ENCODE results near the gene PLEKHG4B.
"Not testable (repeated sequence)": the region's sequence is repeated elsewhere in the genome, so short reads cannot be mapped to it uniquely, and the experiment has no call there.

Gene PLEKHG4B

GRCh38 chr5:94113-94892 lies 2.3 kb downstream of the PLEKHG4B start:
- no peak for DNase-seq

GRCh38 chr5:95241-95980 lies 3.4 kb downstream of the PLEKHG4B start:
- no peak for DNase-seq

GRCh38 chr5:96976-97660 lies 5.2 kb downstream of the PLEKHG4B start:
- no peak for DNase-seq

GRCh38 chr5:99815-100214 lies 7.8 kb downstream of the PLEKHG4B start:
- DNase-seq = no peak

GRCh38 chr5:102411-103043 lies 10.6 kb downstream of the PLEKHG4B start:
- no peak for DNase-seq

- not testable (repeated sequence) for DNase-seq
These were observed 12.1 kb downstream of the PLEKHG4B start for GRCh38 chr5:104106-104505.

- no peak for DNase-seq
These were observed 12.9 kb downstream of the PLEKHG4B start for GRCh38 chr5:104778-105296.

- DNase-seq = no peak
These were observed 13.6 kb downstream of the PLEKHG4B start for GRCh38 chr5:105504-106070.

GRCh38 chr5:106587-106986 lies 14.6 kb downstream of the PLEKHG4B start:
- DNase-seq = no peak

GRCh38 chr5:107526-107925 lies 15.6 kb downstream of the PLEKHG4B start:
- no peak for DNase-seq

GRCh38 chr5:109826-110225 lies 17.9 kb downstream of the PLEKHG4B start:
- no peak for DNase-seq

- DNase-seq = no peak
These were observed 18.4 kb downstream of the PLEKHG4B start for GRCh38 chr5:110270-110888.

GRCh38 chr5:111171-111570 lies 19.2 kb downstream of the PLEKHG4B start:
- DNase-seq = no peak

- DNase-seq = no peak
These were observed 27.6 kb downstream of the PLEKHG4B start for GRCh38 chr5:119486-120097.

- no peak for DNase-seq
These were observed 29.5 kb downstream of the PLEKHG4B start for GRCh38 chr5:121432-121831.

- DNase-seq = no peak
These were observed 33.8 kb downstream of the PLEKHG4B start for GRCh38 chr5:125815-126214.

- DNase-seq = no peak
These were observed 34.8 kb downstream of the PLEKHG4B start for GRCh38 chr5:126806-127205.

- no peak for DNase-seq
These were observed 35.9 kb downstream of the PLEKHG4B start for GRCh38 chr5:127886-128285.

GRCh38 chr5:128446-128845 lies 36.5 kb downstream of the PLEKHG4B start:
- DNase-seq = no peak

- DNase-seq = no peak
These were observed 37.2 kb downstream of the PLEKHG4B start for GRCh38 chr5:129148-129547.

- DNase-seq = no peak
These were observed 37.9 kb downstream of the PLEKHG4B start for GRCh38 chr5:129820-130219.

Data from NCI-H1092 (cell line).